Measurements from ENCODE around the gene COX14.

GRCh38 chr12:50079771-50080170 is 32.3 kb upstream of the COX14 start:
- TF ChIP-seq CTCF (IDR thresholded peaks at IDR 0.05; ENCODE audit: low read depth, low read length, missing input control) = no peak
- TF ChIP-seq SP1 (IDR thresholded peaks at IDR 0.05) = no peak
- no peak for TF ChIP-seq YY1 (IDR thresholded peaks at IDR 0.05)
- no peak for TF ChIP-seq RAD21 (IDR thresholded peaks at IDR 0.05)
- no peak for TF ChIP-seq MAX (IDR thresholded peaks at IDR 0.05)
- no peak for TF ChIP-seq ZBTB33 (IDR thresholded peaks at IDR 0.05)
- TF ChIP-seq RXRA (IDR thresholded peaks at IDR 0.05) = no peak
- TF ChIP-seq, protein P1, sequence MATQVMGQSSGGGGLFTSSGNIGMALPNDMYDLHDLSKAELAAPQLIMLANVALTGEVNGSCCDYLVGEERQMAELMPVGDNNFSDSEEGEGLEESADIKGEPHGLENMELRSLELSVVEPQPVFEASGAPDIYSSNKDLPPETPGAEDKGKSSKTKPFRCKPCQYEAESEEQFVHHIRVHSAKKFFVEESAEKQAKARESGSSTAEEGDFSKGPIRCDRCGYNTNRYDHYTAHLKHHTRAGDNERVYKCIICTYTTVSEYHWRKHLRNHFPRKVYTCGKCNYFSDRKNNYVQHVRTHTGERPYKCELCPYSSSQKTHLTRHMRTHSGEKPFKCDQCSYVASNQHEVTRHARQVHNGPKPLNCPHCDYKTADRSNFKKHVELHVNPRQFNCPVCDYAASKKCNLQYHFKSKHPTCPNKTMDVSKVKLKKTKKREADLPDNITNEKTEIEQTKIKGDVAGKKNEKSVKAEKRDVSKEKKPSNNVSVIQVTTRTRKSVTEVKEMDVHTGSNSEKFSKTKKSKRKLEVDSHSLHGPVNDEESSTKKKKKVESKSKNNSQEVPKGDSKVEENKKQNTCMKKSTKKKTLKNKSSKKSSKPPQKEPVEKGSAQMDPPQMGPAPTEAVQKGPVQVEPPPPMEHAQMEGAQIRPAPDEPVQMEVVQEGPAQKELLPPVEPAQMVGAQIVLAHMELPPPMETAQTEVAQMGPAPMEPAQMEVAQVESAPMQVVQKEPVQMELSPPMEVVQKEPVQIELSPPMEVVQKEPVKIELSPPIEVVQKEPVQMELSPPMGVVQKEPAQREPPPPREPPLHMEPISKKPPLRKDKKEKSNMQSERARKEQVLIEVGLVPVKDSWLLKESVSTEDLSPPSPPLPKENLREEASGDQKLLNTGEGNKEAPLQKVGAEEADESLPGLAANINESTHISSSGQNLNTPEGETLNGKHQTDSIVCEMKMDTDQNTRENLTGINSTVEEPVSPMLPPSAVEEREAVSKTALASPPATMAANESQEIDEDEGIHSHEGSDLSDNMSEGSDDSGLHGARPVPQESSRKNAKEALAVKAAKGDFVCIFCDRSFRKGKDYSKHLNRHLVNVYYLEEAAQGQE (IDR thresholded peaks at IDR 0.05) = no peak
- TF ChIP-seq GABPA (IDR thresholded peaks at IDR 0.05 in 1 of 2, conservative IDR thresholded peaks at IDR 0.05 in 1 of 2) = no peak
- TF ChIP-seq, protein P2, sequence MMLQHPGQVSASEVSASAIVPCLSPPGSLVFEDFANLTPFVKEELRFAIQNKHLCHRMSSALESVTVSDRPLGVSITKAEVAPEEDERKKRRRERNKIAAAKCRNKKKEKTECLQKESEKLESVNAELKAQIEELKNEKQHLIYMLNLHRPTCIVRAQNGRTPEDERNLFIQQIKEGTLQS (IDR thresholded peaks at IDR 0.05) = no peak
- TF ChIP-seq TAF1 (conservative IDR thresholded peaks at IDR 0.05) = no peak
- no peak for TF ChIP-seq FOXA1 (IDR thresholded peaks at IDR 0.05)
- TF ChIP-seq HNF4G (IDR thresholded peaks at IDR 0.05) = no peak
- TF ChIP-seq HNF4A (conservative IDR thresholded peaks at IDR 0.05) = no peak

All from liver (tissue), 3 donors.